Astrocyte (in vitro differentiated cells and primary cell): ENCODE data around the gene CD58. TPM values are rescaled to one million over a fixed set of nuclear protein-coding genes. Genes with fewer than 3 reads are reported as not detected.
A peak's percentile ranks its signal among the peaks of the same experiment; 100 is the strongest.

Experiments
- DNase-seq: peaks from one replicate; pipeline ENCODE4 v3.0.0-alpha.2; 2010; ENCODE audit warnings: low read depth
- FAIRE-seq: peaks from 2 replicates; lab custom pipeline; 2011; peaks lifted over from hg19 to GRCh38; lab: Jason Lieb, UNC
- H2AFZ ChIP-seq: 2 replicates; pipeline ENCODE4 v1.6.0; 2012; ENCODE audit warnings: low read depth, low read length, inconsistent platforms
- H3K27ac ChIP-seq: 2 replicates; pipeline ENCODE4 v1.5.1; 2011; ENCODE audit warnings: low read depth, low read length, inconsistent platforms
- H3K27me3 ChIP-seq: 2 replicates; pipeline ENCODE4 v1.6.0; 2011; ENCODE audit warnings: low read length, inconsistent platforms; ENCODE audit not compliant: insufficient read depth
- H3K36me3 ChIP-seq: 2 replicates; pipeline ENCODE4 v1.5.1; 2011; ENCODE audit warnings: low read length, inconsistent platforms; ENCODE audit not compliant: insufficient read depth
- H3K4me1 ChIP-seq: 2 replicates; pipeline ENCODE4 v1.5.1; 2011; ENCODE audit warnings: low read length, inconsistent platforms; ENCODE audit not compliant: insufficient read depth
- H3K4me2 ChIP-seq: 2 replicates; pipeline ENCODE4 v1.6.0; 2012; ENCODE audit warnings: low read length, inconsistent platforms
- H3K4me3 ChIP-seq: 2 replicates; pipeline ENCODE4 v1.5.1; 2011; ENCODE audit warnings: low read depth, mild to moderate bottlenecking, low read length, inconsistent platforms; ENCODE audit not compliant: insufficient read depth
- H3K79me2 ChIP-seq: 2 replicates; pipeline ENCODE4 v1.6.0; 2012; ENCODE audit warnings: mild to moderate bottlenecking, low read length, inconsistent platforms; ENCODE audit not compliant: insufficient read depth
- H3K9ac ChIP-seq: 2 replicates; pipeline ENCODE4 v1.6.0; 2012; ENCODE audit warnings: mild to moderate bottlenecking, low read length, inconsistent platforms
- H3K9me3 ChIP-seq: 2 replicates; pipeline ENCODE4 v1.5.1; 2012; ENCODE audit warnings: low read depth, mild to moderate bottlenecking, low read length, inconsistent platforms; ENCODE audit not compliant: insufficient read depth
- H4K20me1 ChIP-seq: 2 replicates; pipeline ENCODE4 v1.6.0; 2012; ENCODE audit warnings: low read length, inconsistent platforms; ENCODE audit not compliant: insufficient read depth
- H3K27ac Mint-ChIP-seq: one replicate; pipeline ENCODE4 v1.8.0; 2021; ENCODE audit warnings: mild to moderate bottlenecking, mixed read lengths; ENCODE audit not compliant: unreplicated experiment
- H3K27me3 Mint-ChIP-seq: one replicate; pipeline ENCODE4 v1.8.0; 2021; ENCODE audit warnings: low read depth, mixed read lengths; ENCODE audit not compliant: unreplicated experiment
- H3K36me3 Mint-ChIP-seq: one replicate; pipeline ENCODE4 v1.8.0; 2021; ENCODE audit warnings: low read depth, mixed read lengths; ENCODE audit not compliant: unreplicated experiment
- H3K4me1 Mint-ChIP-seq: one replicate; pipeline ENCODE4 v1.8.0; 2021; ENCODE audit warnings: low read depth, mixed read lengths; ENCODE audit not compliant: unreplicated experiment
- H3K4me3 Mint-ChIP-seq: one replicate; pipeline ENCODE4 v1.8.0; 2021; ENCODE audit warnings: mild to moderate bottlenecking, moderate library complexity, mixed read lengths; ENCODE audit not compliant: unreplicated experiment
- H3K9me3 Mint-ChIP-seq: one replicate; pipeline ENCODE4 v1.8.0; 2021; ENCODE audit warnings: mild to moderate bottlenecking, mixed read lengths; ENCODE audit not compliant: unreplicated experiment
- CTCF ChIP-seq: IDR thresholded peaks from 2 replicates; pipeline ENCODE4 v1.5.1; 2011; ENCODE audit warnings: low read depth, mild to moderate bottlenecking, inconsistent platforms, low read length, moderate library complexity; ENCODE audit not compliant: insufficient read depth
- EZH2 ChIP-seq: IDR thresholded peaks from 2 replicates; pipeline ENCODE4 v1.6.1; 2012; ENCODE audit warnings: mild to moderate bottlenecking, low read length, inconsistent platforms; ENCODE audit not compliant: insufficient read depth
- total RNA-seq: library from RNA; stranded (reverse); gene quantifications from 2 replicates; pipeline ENCODE4 v1.2.1, GENCODE V29; 2021

The CD58 gene
- total RNA-seq, 1 donor from 2014 or later = 13.0 TPM

DNA sequence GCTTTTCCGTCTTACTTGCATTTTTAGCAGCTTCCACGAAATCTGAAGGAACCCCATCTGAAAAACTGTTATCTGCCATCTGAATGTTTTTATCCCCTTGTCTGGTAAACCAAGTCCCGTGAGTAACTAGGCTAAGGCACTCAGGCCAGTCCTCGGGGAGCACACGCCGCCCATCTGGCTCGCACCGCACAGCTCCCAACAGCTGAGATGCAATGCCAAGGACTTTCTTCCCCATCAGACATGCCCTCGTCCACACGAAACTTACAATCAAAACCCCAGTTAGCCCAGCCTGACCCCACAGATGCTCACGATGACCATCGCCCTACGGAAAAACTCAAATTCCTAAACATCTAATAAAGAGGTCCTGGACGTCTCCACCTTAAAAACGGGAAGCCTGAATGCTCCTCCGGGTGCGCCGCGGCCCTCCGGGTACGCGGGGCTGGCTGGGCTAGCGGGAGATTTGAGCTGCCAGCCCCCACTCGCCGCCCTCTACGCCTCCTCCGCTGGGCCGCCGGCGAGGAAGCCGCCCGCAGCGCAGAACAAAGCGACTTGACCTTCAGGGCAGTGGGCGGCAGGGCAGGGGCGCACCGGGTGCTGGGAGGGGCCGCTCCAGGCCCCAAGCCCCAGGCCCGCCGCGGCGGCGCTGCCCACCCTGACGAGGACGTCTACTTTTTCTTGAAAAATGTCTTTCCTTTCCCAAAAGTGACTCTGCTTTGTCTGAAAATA lies 36.6 kb downstream of the CD58 start:
- H3K27me3 Mint-ChIP-seq = no peaks in the 10 kb centered on the region
- no peaks in the 10 kb centered on the region for H4K20me1 ChIP-seq
- no peaks in the 10 kb centered on the region for H3K9me3 Mint-ChIP-seq
- TF ChIP-seq CTCF (no peak), EZH2 (no peak)
- H3K4me3 ChIP-seq = no peak overlapping the region
- H3K27me3 ChIP-seq = no peaks in the 10 kb centered on the region
- DNase-seq = no peak
- H3K4me1 ChIP-seq = peaks cover 25% of the 10 kb centered on the region
- no peak overlapping the region for H3K4me3 Mint-ChIP-seq
- no peak overlapping the region for H2AFZ ChIP-seq
- FAIRE-seq = no peak
- no peak overlapping the region for H3K9ac ChIP-seq
- H3K27ac ChIP-seq = peak overlapping the region; percentile 50
- peaks cover 21% of the 10 kb centered on the region for H3K36me3 Mint-ChIP-seq
- no peak overlapping the region for H3K27ac Mint-ChIP-seq
- H3K79me2 ChIP-seq = no peaks in the 10 kb centered on the region
- H3K4me1 Mint-ChIP-seq = peaks cover 11% of the 10 kb centered on the region
- H3K9me3 ChIP-seq = no peaks in the 10 kb centered on the region
- H3K4me2 ChIP-seq = peak overlapping the region; percentile 37
- no peaks in the 10 kb centered on the region for H3K36me3 ChIP-seq

- TF ChIP-seq CTCF (no peak), EZH2 (no peak)
- no peak overlapping the region for H2AFZ ChIP-seq
- no peaks in the 10 kb centered on the region for H3K36me3 ChIP-seq
- peaks cover 21% of the 10 kb centered on the region for H3K36me3 Mint-ChIP-seq
- H3K4me2 ChIP-seq = no peak overlapping the region
- H3K27me3 ChIP-seq = no peaks in the 10 kb centered on the region
- FAIRE-seq = no peak
- no peak overlapping the region for H3K27ac ChIP-seq
- no peak overlapping the region for H3K9ac ChIP-seq
- no peak overlapping the region for H3K27ac Mint-ChIP-seq
- no peak for DNase-seq
- peaks cover 20% of the 10 kb centered on the region for H3K4me1 ChIP-seq
- no peaks in the 10 kb centered on the region for H3K9me3 Mint-ChIP-seq
- no peak overlapping the region for H3K4me3 ChIP-seq
- no peaks in the 10 kb centered on the region for H3K9me3 ChIP-seq
- no peaks in the 10 kb centered on the region for H3K27me3 Mint-ChIP-seq
- no peak overlapping the region for H3K4me3 Mint-ChIP-seq
- peaks cover 8% of the 10 kb centered on the region for H3K4me1 Mint-ChIP-seq
- H4K20me1 ChIP-seq = no peaks in the 10 kb centered on the region
- H3K79me2 ChIP-seq = no peaks in the 10 kb centered on the region
These were observed 37.4 kb downstream of the CD58 start for GRCh38 chr1:116533429-116533820.

DNA sequence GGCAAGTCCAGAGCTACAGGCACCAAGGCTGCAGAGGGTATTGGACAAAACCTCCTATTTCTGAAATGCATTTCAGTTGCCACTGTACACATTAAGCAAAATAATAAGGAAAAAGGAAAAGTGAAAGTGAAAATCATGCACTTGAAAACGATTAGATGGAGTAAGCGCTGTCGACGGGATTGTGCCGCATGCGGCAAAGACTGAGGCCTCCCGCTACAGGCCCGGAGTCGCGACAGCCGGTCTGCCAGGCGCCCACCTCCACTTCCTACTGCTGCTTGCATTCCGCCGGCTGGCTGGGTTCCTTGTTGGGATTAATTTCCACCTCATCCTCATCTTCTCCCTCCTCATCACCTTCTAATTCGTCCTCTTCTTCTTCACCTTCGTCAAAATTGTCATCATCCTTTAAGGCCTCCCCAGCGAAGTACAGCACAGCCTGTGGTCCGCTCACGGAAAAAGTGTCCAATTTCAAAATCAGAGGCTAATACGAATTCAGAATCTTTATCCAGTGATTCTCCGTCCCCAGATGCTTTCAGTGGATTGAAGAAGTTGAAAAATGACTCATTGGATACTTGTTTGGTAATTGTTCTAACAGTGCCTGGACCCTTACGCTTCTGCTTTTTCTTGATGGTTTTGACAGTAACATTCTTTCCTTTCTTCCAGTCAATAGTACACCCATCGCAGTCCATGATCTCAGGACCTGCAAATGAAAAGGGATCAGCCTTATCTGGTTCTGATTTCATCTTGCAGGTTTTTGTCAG lies 38.0 kb downstream of the CD58 start:
- Histone ChIP-seq H3K27ac (no peak overlapping the region), H2AFZ (no peak overlapping the region), H3K9me3 (no peaks in the 10 kb centered on the region), H4K20me1 (no peaks in the 10 kb centered on the region), H3K36me3 (no peaks in the 10 kb centered on the region), H3K4me1 (peaks cover 19% of the 10 kb centered on the region), H3K4me3 (no peak overlapping the region), H3K27me3 (no peaks in the 10 kb centered on the region), H3K9ac (no peak overlapping the region), H3K79me2 (no peaks in the 10 kb centered on the region), H3K4me2 (no peak overlapping the region)
- Mint-ChIP-seq H3K4me1 (peaks cover 8% of the 10 kb centered on the region), H3K27me3 (no peaks in the 10 kb centered on the region), H3K27ac (no peak overlapping the region), H3K9me3 (no peaks in the 10 kb centered on the region), H3K4me3 (no peak overlapping the region), H3K36me3 (peaks cover 21% of the 10 kb centered on the region)
- TF ChIP-seq EZH2 (no peak), CTCF (no peak)
- FAIRE-seq (no peak), DNase-seq (no peak)
